Measurements from ENCODE around the gene CSK.

CSK gene

DNA sequence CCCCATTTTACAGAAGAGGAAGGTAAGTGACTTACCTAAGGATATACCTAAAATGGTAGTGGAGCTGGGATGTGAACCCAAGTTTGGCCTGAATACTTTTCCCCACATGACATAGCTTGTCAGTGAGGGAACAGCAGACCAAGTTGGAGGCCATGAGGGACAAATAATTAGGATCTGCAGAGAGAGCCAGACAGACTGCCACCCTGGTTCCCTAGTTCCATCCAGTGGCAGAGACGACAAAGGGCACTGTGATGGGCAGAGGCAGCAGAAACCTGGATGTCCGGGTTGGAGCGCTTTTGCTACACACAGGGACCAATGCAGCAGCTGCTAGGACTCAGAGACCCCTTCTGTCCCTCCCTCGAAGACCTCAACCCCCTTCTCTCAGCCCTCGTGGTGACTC is 45.7 kb downstream of the CSK start:
- TF ChIP-seq ZNF274 (IDR thresholded peaks at IDR 0.05; ENCODE audit: low read depth, low read length): no peak
- no peak overlapping the region for H3K4me3 ChIP-seq (ENCODE audit: low read length)

DNA sequence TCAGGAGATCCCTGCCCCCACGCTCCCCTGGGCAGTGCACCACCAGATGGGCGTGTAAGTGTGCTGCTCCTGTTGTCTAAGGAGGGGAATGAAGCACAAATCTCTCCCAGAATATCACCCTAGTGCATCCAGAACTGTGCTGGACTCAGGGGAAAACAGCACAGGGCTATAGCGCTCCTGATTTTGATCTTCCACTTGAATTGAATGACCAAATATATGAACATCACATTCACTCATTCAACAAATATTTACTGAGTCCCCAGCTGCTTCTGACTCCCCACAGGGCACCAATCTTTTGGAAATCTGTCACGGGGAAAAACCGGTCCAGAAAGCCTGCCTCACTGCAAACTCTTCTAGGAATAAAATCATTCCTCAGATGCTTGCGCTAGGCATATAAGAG is 47.0 kb downstream of the CSK start:
- no peak overlapping the region for H3K4me3 ChIP-seq (ENCODE audit: low read length)
- TF ChIP-seq ZNF274 (IDR thresholded peaks at IDR 0.05; ENCODE audit: low read depth, low read length): no peak

DNA sequence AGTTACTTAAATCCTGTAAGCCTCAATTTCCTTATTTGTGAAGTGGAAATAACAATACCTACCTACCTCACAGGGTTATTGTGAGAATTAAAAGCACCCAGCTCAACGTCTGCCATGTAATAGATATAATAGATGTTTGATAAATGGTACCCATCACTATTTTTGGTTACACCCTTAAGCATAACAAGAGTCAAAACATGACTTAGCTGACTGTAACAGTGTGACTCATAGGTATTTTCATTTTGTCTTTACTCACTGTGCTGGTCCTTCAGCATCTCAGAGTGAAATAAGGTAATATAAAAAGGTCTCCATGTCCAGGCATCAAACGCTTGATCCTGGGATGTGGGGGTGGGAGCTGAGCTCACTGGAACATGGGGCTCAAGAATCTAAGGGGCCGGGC is 47.6 kb downstream of the CSK start:
- TF ChIP-seq ZNF274 (IDR thresholded peaks at IDR 0.05; ENCODE audit: low read depth, low read length): no peak
- H3K4me3 ChIP-seq (ENCODE audit: low read length): no peak overlapping the region

DNA sequence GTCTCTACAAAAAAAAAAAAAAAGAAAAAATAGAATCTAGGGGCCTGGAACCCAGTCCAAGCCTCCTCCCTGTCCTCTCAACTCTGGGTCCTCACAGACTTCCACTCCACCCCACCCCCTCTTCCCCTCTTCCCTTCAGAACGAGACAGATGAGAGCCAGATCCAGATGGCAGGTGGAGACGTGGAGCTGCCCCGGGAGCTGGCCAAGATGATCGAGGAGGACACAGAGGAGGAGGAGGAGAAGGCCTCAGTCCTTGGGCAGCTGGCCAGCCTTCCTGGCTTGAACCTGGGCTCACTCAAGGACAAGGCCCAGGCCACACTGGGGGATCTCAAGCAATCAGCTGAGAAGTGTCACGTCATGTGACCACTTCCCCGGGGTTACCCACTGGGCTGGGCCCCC is 48.1 kb downstream of the CSK start:
- TF ChIP-seq ZNF274 (IDR thresholded peaks at IDR 0.05; ENCODE audit: low read depth, low read length): no peak
- no peak overlapping the region for H3K4me3 ChIP-seq (ENCODE audit: low read length)

DNA sequence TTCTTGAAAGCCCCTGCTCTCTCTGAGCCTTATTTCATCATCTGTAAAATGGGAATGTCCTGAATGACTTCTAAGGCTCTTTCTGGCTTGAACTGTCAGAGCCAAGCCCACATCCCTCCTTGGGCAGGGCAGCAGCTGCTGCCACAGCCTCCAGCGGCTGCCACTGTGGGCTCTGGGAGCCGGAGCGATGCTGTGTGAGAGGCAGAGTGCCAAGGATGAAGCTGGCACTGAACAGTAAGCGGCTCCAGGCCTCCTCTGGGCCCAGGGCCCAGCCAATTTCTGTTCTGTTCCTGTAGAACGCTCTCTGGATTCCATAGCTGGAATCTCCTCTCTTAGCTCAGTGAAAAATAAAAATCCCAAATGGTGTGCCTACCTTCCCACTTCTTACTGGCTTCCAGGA is 49.0 kb downstream of the CSK start:
- TF ChIP-seq ZNF274 (IDR thresholded peaks at IDR 0.05; ENCODE audit: low read depth, low read length): no peak
- no peak overlapping the region for H3K4me3 ChIP-seq (ENCODE audit: low read length)

DNA sequence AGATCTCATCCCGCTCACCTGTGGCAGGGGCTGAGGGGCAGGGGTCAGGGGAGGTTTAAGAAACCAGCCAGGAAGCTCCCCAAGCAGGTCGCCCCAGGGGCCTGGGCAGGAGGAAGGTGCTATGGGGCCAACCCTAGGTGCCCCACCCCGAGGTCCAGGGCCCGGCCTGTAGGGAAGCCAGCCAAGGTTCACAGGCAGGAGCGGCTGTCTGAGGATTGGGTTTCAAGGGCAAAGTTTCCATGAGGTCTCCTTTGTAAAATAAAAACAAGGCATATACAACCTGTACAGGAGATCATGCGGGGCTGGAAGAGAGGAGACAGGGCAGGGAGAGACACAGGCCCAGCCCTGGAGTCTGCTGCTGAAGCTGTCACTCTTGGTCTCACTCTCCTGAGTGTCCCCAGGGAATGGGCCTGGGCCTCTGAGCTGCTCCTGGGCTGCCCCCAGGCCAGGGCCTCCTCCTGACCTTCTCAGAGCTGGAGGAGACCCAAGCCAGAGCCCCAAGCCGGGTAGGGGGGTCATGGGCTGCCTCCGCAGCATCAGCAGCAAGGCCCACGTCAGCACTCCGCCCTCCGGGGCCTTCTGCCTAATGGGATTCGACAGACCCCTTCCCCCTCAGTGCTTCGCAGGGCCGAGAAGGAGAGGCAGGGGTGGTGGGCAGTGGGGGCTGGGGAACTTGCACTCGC is 50.1 kb downstream of the CSK start:
- no peak for TF ChIP-seq ZNF274 (IDR thresholded peaks at IDR 0.05; ENCODE audit: low read depth, low read length)
- no peak overlapping the region for H3K4me3 ChIP-seq (ENCODE audit: low read length)

DNA sequence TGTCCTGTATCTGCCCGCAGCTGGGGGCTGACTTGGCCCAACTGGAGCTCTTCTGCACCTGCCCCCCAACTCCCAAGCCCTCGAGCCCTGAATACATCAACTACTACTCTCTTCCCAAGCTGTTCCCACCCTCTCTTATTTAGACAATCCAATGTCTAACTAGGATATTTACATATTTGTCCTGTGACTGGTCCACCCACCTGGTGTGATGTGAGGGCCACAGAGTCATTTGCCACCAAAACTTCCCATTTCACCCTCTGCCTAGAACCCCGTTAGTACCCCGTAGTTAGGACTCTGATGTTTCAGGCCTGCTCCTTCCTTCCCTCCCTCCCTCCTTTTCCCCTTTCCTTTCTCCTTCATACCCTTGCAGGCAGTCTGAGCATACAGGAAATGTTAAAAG is 50.9 kb downstream of the CSK start:
- no peak overlapping the region for H3K4me3 ChIP-seq (ENCODE audit: low read length)
- TF ChIP-seq ZNF274 (IDR thresholded peaks at IDR 0.05; ENCODE audit: low read depth, low read length): no peak

DNA sequence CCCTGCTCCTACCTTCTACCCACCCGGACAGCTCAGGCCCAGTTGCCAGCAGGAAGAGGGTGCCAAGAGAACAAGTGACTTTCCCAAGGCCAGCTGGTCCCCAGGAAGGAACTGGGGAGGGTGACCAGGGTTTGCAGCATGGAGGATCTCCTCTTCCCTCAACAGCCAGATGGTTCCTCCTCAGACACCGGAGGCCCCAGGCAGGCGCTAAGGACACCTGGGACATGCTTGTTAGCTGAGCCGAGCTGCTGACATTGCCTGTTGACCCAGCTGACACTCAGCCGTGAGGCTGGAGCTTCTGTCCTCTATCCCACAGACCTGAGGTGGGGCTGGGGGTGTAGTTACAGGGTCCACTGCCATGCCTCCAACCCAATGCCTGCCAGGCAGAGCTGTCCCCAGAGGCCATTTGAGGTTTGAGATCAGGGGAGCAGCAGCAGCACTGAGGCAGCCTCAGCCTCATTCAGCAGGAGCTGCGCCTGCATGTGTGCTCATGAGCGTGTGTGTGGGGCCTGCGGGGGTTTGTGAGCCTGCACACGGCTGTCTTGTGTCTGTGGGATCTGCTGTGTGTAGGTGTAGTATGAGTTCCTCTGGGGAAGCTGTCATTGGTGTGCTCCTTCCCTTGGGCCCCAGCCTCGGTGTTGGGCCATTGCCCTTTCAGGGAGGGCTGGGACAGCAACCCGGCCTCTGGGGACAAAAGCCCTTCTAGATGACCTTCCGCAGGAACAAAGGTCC is 51.7 kb downstream of the CSK start:
- TF ChIP-seq ZNF274 (IDR thresholded peaks at IDR 0.05; ENCODE audit: low read depth, low read length): no peak
- no peak overlapping the region for H3K4me3 ChIP-seq (ENCODE audit: low read length)

DNA sequence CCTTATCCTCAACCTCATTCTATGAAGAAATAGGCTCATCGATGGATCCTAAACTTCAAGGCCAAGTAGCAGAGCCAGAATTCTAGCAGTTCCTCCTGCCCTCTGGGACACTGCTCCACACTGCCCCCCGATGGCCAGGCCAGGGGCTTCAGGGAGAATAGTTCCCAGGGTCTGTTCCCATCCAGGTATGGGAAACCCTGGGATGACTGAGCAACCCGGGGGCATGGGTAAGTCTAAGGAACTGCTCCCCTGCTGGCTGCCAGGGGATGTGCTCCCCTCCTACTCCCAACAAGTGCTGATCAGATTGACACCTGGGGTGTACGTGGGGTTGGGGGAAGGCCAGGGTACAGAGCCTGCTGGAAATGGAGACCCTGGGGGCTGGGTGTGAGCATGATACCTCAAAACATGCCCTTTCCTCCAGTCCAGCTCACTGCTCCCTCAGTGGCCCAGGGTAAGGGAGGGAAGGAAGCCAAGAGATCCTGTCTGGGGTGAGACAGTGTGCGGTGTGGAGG is 53.5 kb downstream of the CSK start:
- no peak overlapping the region for H3K4me3 ChIP-seq (ENCODE audit: low read length)
- no peak for TF ChIP-seq ZNF274 (IDR thresholded peaks at IDR 0.05; ENCODE audit: low read depth, low read length)

DNA sequence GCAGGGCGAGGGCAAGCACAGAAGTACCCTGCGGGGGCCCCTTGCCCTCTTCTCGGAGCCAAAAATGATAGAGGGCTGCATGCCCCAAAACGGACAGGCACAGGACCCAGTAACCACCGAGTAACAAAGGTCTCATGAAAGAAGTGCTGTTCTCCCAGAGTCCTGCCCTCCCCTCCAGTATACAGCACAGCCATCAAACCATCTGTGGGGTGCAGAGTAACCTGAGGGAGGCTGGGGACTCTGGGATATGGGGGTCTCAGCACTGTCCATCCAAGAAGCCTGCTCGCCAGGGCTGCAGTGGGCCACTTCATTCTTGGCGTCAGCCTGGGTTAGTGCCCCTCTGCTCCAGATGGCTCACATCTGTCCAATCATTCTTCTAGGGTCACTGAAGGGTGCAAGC is 55.0 kb downstream of the CSK start:
- H3K4me3 ChIP-seq (ENCODE audit: low read length): no peak overlapping the region
- TF ChIP-seq ZNF274 (IDR thresholded peaks at IDR 0.05; ENCODE audit: low read depth, low read length): no peak

DNA sequence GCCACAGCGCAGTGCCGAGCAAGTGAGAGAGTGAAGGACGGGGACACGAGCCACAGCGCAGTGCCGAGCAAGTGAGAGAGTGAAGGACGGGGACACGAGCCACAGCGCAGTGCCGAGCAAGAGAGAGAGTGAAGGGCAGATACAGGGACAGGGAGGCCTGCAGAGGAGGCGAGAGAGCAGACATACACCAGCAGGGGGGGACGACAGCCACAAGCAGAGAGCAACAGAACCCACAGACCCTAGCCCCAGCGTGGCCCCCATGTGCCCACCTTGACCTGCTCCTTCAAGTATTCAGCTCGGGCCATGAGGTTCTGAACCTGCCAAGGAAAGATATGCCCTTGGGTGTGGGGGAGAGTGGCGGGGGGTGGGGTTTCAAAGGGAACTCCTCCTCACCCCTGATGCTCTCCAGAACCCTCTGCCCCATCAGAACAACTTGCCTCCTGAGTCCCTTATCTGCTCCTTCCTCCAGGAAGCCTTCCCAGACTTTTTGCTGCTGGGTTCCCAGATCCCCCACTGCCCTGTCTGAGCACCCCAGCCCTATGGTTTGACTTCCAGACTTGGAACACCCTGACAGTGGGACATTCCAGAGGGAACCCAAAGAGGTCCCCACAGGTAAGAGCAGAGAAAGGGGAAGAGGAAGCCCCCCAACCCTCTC is 55.7 kb downstream of the CSK start:
- H3K4me3 ChIP-seq (ENCODE audit: low read length): no peak overlapping the region
- TF ChIP-seq ZNF274 (IDR thresholded peaks at IDR 0.05; ENCODE audit: low read depth, low read length): no peak

DNA sequence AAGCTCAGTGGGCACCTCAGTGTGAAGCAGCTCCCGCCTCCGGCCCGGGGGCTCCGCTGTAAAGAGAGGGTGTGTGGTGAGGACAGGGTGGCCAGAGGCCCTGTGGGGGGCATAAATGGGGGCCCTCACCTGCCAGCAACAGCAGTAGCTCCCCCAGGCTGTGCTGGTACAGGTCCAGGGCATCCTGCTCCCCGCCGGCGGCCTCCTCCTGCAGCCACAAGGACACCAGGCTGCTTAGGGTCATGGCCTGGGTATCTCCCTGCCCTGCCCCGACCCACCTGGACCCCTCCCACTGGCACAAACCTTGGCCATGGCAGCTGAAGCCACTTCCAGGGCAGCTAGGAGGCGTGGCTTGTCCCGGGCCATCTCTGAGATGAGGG is 56.2 kb downstream of the CSK start:
- no peak for TF ChIP-seq ZNF274 (IDR thresholded peaks at IDR 0.05; ENCODE audit: low read depth, low read length)
- H3K4me3 ChIP-seq (ENCODE audit: low read length): no peak overlapping the region

DNA sequence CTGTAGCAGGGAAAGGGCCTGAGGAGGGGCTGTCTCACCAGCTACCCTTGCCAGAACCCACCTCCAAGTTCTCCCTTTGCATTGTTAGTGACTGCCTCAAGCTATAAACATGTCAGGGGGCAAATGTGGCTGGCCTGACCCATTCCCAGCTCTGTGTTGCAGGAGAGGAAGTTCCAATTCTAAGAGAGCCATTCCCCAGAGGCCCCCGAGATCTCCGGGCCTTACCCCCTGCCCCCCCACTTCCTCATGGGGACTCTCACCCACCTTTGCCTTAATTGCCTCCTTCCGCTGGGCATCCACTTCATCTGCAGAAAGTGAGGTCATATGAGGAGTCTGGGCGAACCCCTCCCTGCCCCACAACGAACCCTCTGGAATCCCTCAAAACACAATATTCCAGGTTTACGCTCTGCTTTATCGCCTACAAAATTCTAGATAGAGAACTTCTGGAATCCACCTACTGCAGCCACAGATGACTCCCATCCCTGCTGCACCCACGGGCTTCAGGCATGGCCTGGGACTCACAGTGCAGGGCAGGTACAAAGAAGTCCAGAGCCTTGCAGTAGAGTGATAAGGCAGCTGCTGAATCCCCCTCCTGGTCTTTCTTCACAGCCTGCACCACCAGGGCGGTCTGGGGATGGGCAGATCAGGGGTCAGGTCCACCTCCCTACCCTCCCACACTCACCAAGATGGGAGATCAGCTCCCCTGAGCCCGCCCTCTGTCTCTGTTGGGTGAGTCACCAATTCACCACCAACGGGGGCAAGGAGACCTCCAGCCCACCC is 57.1 kb downstream of the CSK start:
- no peak for TF ChIP-seq ZNF274 (IDR thresholded peaks at IDR 0.05; ENCODE audit: low read depth, low read length)
- H3K4me3 ChIP-seq (ENCODE audit: low read length): no peak overlapping the region

Measured in GM08714 (cell line).